ENCODE measurements around the gene IFT74. TPM values are rescaled to one million over a fixed set of nuclear protein-coding genes. Genes with fewer than 3 reads are reported as not detected.

Gene IFT74
- total RNA-seq, 1 experiment from 2014 or later, result 6.2 TPM

- Histone ChIP-seq H3K4me3 (ENCODE audit: low read length) (no peak overlapping the region), H3K4me1 (ENCODE audit: insufficient read depth, low read length) (peaks cover 5% of the 10 kb centered on the region), H3K27ac (ENCODE audit: low read length) (no peak overlapping the region), H3K79me2 (ENCODE audit: low read length) (no peaks in the 10 kb centered on the region), H2AFZ (ENCODE audit: low read length) (no peak overlapping the region), H3F3A (ENCODE audit: low read length, unreplicated experiment) (no peaks in the 10 kb centered on the region), H3K9ac (ENCODE audit: low read length) (no peak overlapping the region), H3K36me3 (ENCODE audit: low read depth, low read length) (no peaks in the 10 kb centered on the region), H3K9me2 (replicated peaks; ENCODE audit: low read length) (no peaks in the 10 kb centered on the region), H3K27me3 (ENCODE audit: low read length) (no peaks in the 10 kb centered on the region), H4K20me1 (ENCODE audit: low read length) (no peaks in the 10 kb centered on the region), H3K4me2 (ENCODE audit: low read length) (no peak overlapping the region), H3K9me3 (ENCODE audit: low read length) (no peaks in the 10 kb centered on the region)
- CTCF ChIA-PET, result no interaction called here
- POLR2A ChIA-PET (ENCODE audit: unreplicated experiment), result no interaction called here
- no peak for DNase-seq
- no TSS peak for BruUV-seq (replicated peaks)
- TF ChIP-seq EZH2 (IDR thresholded peaks at IDR 0.05; ENCODE audit: low read length, unreplicated experiment) (no peak), EZH2phosphoT487 (IDR thresholded peaks at IDR 0.05; ENCODE audit: borderline replicate concordance, low read length) (no peak)
- TF ChIP-seq, protein P1, sequence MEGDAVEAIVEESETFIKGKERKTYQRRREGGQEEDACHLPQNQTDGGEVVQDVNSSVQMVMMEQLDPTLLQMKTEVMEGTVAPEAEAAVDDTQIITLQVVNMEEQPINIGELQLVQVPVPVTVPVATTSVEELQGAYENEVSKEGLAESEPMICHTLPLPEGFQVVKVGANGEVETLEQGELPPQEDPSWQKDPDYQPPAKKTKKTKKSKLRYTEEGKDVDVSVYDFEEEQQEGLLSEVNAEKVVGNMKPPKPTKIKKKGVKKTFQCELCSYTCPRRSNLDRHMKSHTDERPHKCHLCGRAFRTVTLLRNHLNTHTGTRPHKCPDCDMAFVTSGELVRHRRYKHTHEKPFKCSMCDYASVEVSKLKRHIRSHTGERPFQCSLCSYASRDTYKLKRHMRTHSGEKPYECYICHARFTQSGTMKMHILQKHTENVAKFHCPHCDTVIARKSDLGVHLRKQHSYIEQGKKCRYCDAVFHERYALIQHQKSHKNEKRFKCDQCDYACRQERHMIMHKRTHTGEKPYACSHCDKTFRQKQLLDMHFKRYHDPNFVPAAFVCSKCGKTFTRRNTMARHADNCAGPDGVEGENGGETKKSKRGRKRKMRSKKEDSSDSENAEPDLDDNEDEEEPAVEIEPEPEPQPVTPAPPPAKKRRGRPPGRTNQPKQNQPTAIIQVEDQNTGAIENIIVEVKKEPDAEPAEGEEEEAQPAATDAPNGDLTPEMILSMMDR (conservative IDR thresholded peaks at IDR 0.05; ENCODE audit: low read depth, low read length), result no peak
- ATAC-seq, result no peak
- intact Hi-C loops (cut with micrococcal nuclease), result no loop called here
Observed at GRCh38 chr9:27088981-27089380, 132.8 kb downstream of the IFT74 start.

GRCh38 chr9:27089706-27090105, 133.5 kb downstream of the IFT74 start:
- ChIA-PET POLR2A (ENCODE audit: unreplicated experiment) (no interaction called here), CTCF (no interaction called here)
- H3K27ac ChIP-seq (ENCODE audit: low read length), result no peak overlapping the region
- H3K36me3 ChIP-seq (ENCODE audit: low read depth, low read length), result no peaks in the 10 kb centered on the region
- no peaks in the 10 kb centered on the region for H3K9me3 ChIP-seq (ENCODE audit: low read length)
- no peaks in the 10 kb centered on the region for H3K27me3 ChIP-seq (ENCODE audit: low read length)
- H3K79me2 ChIP-seq (ENCODE audit: low read length), result no peaks in the 10 kb centered on the region
- H2AFZ ChIP-seq (ENCODE audit: low read length), result no peak overlapping the region
- TF ChIP-seq, protein P1 (conservative IDR thresholded peaks at IDR 0.05; ENCODE audit: low read depth, low read length), result no peak
- TF ChIP-seq EZH2 (IDR thresholded peaks at IDR 0.05; ENCODE audit: low read length, unreplicated experiment) (no peak), EZH2phosphoT487 (IDR thresholded peaks at IDR 0.05; ENCODE audit: borderline replicate concordance, low read length) (no peak)
- BruUV-seq (replicated peaks), result no TSS peak
- ATAC-seq, result no peak
- DNase-seq, result no peak
- no peaks in the 10 kb centered on the region for H4K20me1 ChIP-seq (ENCODE audit: low read length)
- no peak overlapping the region for H3K9ac ChIP-seq (ENCODE audit: low read length)
- H3F3A ChIP-seq (ENCODE audit: low read length, unreplicated experiment), result no peaks in the 10 kb centered on the region
- H3K9me2 ChIP-seq (replicated peaks; ENCODE audit: low read length), result no peaks in the 10 kb centered on the region
- peaks cover 12% of the 10 kb centered on the region for H3K4me1 ChIP-seq (ENCODE audit: insufficient read depth, low read length)
- H3K4me2 ChIP-seq (ENCODE audit: low read length), result no peak overlapping the region
- intact Hi-C loops (cut with micrococcal nuclease), result no loop called here
- H3K4me3 ChIP-seq (ENCODE audit: low read length), result no peak overlapping the region

DNA sequence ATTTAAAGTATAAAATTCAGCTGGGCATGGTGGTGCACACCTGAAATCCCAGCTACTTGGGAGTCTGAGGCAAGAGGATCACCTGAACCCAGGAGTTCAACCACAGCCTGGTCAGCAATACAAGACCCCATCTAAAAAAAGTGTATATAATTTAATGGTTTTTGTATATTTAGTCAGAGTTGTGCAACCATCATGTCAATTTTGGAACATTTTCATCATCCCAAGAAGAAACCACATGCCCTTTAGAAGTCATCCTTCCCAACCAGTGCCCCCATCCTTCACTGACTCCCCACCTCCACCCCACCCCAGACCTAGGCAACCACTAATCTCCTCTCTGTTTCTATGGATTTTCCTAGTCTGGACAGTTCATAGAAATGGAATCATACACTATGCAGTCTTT, 134.0 kb downstream of the IFT74 start:
- CTCF ChIA-PET, result no interaction called here
- H3K4me2 ChIP-seq (ENCODE audit: low read length), result no peak overlapping the region
- H2AFZ ChIP-seq (ENCODE audit: low read length), result no peak overlapping the region
- DNase-seq, result no peak
- TF ChIP-seq EZH2phosphoT487 (IDR thresholded peaks at IDR 0.05; ENCODE audit: borderline replicate concordance, low read length), result no peak
- TF ChIP-seq, protein P1 (conservative IDR thresholded peaks at IDR 0.05; ENCODE audit: low read depth, low read length), result no peak
- TF ChIP-seq EZH2 (IDR thresholded peaks at IDR 0.05; ENCODE audit: low read length, unreplicated experiment), result no peak
- H3K9ac ChIP-seq (ENCODE audit: low read length), result no peak overlapping the region
- POLR2A ChIA-PET (ENCODE audit: unreplicated experiment), result no interaction called here
- H3K9me3 ChIP-seq (ENCODE audit: low read length), result no peaks in the 10 kb centered on the region
- no peaks in the 10 kb centered on the region for H3K27me3 ChIP-seq (ENCODE audit: low read length)
- no peak overlapping the region for H3K4me3 ChIP-seq (ENCODE audit: low read length)
- BruUV-seq (replicated peaks), result no TSS peak
- no peaks in the 10 kb centered on the region for H3K79me2 ChIP-seq (ENCODE audit: low read length)
- intact Hi-C loops (cut with micrococcal nuclease), result no loop called here
- no peaks in the 10 kb centered on the region for H3F3A ChIP-seq (ENCODE audit: low read length, unreplicated experiment)
- H3K4me1 ChIP-seq (ENCODE audit: insufficient read depth, low read length), result peaks cover 17% of the 10 kb centered on the region
- H3K9me2 ChIP-seq (replicated peaks; ENCODE audit: low read length), result no peaks in the 10 kb centered on the region
- no peaks in the 10 kb centered on the region for H3K36me3 ChIP-seq (ENCODE audit: low read depth, low read length)
- no peak overlapping the region for H3K27ac ChIP-seq (ENCODE audit: low read length)
- no peaks in the 10 kb centered on the region for H4K20me1 ChIP-seq (ENCODE audit: low read length)
- ATAC-seq, result no peak
